ENCODE results near the gene TBC1D1.

DNA sequence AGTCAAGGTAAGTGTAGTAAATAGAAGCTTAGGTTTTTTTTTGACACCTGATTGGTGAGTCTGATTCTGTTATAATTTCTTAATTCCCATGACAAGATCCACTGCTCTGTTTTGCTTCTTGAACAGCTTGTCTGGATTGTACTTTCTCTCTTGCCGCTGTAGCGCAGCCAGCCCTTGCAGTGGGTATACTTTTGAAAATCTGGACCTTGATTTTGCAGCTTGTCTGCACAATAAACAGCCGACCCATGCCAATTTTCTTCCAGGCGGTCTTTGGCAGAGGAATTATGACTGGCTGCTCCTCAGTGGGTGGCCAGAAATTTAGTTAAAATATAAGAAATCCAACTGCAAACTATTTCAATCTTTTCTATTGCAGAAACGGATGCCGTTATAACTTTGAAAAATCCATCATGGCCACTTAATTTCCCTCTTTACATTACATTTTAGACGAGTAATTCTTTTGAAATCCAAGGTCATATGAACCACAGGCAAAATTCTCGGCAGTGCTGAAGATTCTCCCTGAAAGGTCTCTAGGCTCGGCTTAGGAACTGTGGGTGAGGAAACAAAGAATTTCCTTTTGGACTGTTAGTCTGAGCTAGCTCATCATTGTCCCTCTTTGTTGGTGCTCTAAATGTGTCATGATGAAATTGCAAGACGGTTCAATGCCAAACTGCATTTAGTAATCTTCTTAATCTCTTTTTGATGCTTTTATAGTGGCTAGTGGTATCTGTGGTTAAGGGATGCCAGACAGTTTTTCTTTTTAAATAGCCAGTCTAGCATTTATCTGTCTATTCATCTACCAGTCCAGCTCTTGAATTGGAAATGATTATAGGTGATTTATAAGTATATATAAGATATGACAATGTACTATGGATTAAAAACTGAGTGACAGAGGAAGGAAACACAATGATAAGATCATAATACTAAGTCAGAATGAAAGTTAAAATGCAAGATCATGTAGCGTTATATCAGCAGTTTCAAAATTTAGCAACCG lies 37.8 kb downstream of the TBC1D1 start:
- no peak for TF ChIP-seq POLR2A (IDR thresholded peaks at IDR 0.05)
- TF ChIP-seq, protein P1, sequence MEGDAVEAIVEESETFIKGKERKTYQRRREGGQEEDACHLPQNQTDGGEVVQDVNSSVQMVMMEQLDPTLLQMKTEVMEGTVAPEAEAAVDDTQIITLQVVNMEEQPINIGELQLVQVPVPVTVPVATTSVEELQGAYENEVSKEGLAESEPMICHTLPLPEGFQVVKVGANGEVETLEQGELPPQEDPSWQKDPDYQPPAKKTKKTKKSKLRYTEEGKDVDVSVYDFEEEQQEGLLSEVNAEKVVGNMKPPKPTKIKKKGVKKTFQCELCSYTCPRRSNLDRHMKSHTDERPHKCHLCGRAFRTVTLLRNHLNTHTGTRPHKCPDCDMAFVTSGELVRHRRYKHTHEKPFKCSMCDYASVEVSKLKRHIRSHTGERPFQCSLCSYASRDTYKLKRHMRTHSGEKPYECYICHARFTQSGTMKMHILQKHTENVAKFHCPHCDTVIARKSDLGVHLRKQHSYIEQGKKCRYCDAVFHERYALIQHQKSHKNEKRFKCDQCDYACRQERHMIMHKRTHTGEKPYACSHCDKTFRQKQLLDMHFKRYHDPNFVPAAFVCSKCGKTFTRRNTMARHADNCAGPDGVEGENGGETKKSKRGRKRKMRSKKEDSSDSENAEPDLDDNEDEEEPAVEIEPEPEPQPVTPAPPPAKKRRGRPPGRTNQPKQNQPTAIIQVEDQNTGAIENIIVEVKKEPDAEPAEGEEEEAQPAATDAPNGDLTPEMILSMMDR (IDR thresholded peaks at IDR 0.05): no peak
